Measurements from ENCODE around the gene VIP. TPM values are rescaled to one million over a fixed set of nuclear protein-coding genes. Genes with fewer than 3 reads are reported as not detected.

The VIP gene
- total and polyA plus RNA-seq, 3 donors from 2014 or later = 0.79 to 1.1 (median 0.81) TPM

DNA sequence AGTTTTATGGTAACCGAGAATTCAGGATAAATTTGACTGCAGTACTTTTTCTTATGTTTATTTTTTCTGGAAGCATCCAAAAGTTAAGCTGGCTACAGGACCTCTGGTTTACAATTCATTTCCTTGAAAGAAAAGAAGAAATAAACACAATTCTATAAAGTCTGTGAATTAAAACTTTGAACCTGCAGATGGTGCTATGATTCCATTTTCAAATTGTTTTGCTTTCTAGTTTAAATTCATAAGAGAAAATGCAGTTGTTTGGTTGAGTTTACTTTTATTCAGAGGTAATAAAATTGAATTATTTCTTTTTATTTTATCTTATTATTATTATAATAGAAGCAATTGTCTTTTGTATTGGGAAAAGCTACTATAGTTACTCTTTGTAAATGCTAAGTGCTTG, 1.8 kb upstream of the VIP start:
- H3K9me3 ChIP-seq = no peaks in the 10 kb centered on the region
- no peak for DNase-seq
- TF ChIP-seq CTCF (IDR thresholded peaks at IDR 0.05) = no peak
- TF ChIP-seq POLR2A (IDR thresholded peaks at IDR 0.05) = no peak
- H3K36me3 ChIP-seq (ENCODE audit: low read depth, missing control alignments) = no peaks in the 10 kb centered on the region
- H3K27me3 ChIP-seq = no peaks in the 10 kb centered on the region
- WGBS, 2 donors = 51 to 60% methylated on average over 1 of the region's 1 CpG
- H3K4me1 ChIP-seq = no peaks in the 10 kb centered on the region
- no peak overlapping the region for H3K27ac ChIP-seq
- intact Hi-C loops (cut with DNase I; ENCODE audit: low total_unique reads) = no loop called here
- no peak overlapping the region for H3K4me3 ChIP-seq

DNA sequence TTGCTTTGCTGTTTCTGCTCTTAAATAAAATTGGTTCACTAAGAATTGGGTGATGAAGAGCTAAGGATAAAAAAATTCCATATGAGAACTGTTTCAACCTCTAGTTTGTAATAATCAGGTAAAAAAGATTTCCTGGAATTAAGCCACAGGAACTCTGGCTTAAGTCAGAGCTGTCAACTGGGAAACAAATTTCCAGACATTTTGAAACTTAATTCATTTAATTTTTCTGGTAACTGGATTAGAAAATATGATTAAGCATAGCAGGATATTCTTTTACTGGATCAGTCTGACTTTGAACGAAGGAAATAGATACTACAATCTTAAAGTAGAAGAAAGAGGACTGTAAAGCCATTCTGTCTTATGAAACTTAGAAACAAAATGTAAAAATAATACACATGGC, 1.3 kb upstream of the VIP start:
- H3K9me3 ChIP-seq = no peaks in the 10 kb centered on the region
- no peak overlapping the region for H3K4me3 ChIP-seq
- no peak for DNase-seq
- intact Hi-C loops (cut with DNase I; ENCODE audit: low total_unique reads) = no loop called here
- H3K27me3 ChIP-seq = no peaks in the 10 kb centered on the region
- TF ChIP-seq POLR2A (IDR thresholded peaks at IDR 0.05) = no peak
- TF ChIP-seq CTCF (IDR thresholded peaks at IDR 0.05) = no peak
- 77 to 85% methylated on average over 1 of the region's 1 CpG for WGBS, 2 donors
- no peak overlapping the region for H3K27ac ChIP-seq
- H3K36me3 ChIP-seq (ENCODE audit: low read depth, missing control alignments) = no peaks in the 10 kb centered on the region
- H3K4me1 ChIP-seq = no peaks in the 10 kb centered on the region

GRCh38 chr6:152765331-152765730, 14.7 kb downstream of the VIP start:
- Histone ChIP-seq H3K4me1 (no peaks in the 10 kb centered on the region), H3K4me3 (no peak overlapping the region), H3K9me3 (no peaks in the 10 kb centered on the region), H3K36me3 (ENCODE audit: low read depth, missing control alignments) (no peaks in the 10 kb centered on the region), H3K27ac (no peak overlapping the region), H3K27me3 (no peaks in the 10 kb centered on the region)
- no peak for DNase-seq
- WGBS, 2 donors = 81 to 89% methylated on average over 3 of the region's 3 CpGs
- intact Hi-C loops (cut with DNase I; ENCODE audit: low total_unique reads) = no loop called here
- TF ChIP-seq POLR2A (IDR thresholded peaks at IDR 0.05) = no peak
- TF ChIP-seq CTCF (IDR thresholded peaks at IDR 0.05) = no peak

DNA sequence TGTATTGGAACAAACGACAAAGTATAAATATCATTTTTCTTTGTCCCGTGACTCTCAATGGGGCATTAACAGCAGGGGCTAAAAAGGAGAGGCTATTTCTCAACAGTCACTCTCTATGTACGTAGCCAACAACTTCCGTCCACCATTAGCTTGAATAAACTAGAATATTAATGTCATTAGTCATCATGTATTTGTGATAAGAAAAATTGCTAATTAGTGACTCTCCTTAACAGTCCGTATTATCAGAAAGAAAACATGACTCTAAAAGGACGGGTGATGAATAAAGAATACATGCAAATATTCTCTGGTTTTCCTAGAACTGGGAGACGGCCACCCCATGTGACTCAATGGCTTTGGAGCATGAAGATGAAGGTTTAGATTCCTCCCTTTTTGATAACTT, 18.6 kb downstream of the VIP start:
- H3K27ac ChIP-seq = no peak overlapping the region
- DNase-seq = no peak
- 76 to 85% methylated on average over 7 of the region's 7 CpGs for WGBS, 2 donors
- H3K4me1 ChIP-seq = no peaks in the 10 kb centered on the region
- no peaks in the 10 kb centered on the region for H3K9me3 ChIP-seq
- no peaks in the 10 kb centered on the region for H3K36me3 ChIP-seq (ENCODE audit: low read depth, missing control alignments)
- no peaks in the 10 kb centered on the region for H3K27me3 ChIP-seq
- TF ChIP-seq CTCF (IDR thresholded peaks at IDR 0.05) (no peak), POLR2A (IDR thresholded peaks at IDR 0.05) (no peak)
- H3K4me3 ChIP-seq = no peak overlapping the region
- intact Hi-C loops (cut with DNase I; ENCODE audit: low total_unique reads) = no loop called here

DNA sequence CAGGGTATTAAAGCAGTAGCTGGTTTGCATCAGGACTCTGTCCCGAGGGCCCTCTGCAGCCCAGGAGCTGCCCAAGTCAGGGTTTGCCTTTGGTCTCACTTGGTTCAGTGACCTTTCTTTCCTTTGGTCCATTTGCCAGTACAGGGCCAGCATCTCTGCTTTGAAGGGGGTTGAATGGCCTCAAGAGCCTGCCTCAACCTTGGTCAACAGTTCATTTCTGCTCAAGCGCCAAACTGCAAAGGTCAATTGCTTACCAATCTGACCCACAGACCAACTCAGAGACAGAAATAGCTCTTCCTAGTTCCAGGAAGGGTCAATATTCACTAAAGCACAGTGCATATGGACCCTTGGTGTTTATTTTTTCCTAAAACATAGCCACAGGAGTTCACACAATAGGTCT, 19.4 kb downstream of the VIP start:
- intact Hi-C loops (cut with DNase I; ENCODE audit: low total_unique reads) = no loop called here
- no peak for DNase-seq

More for the DNA sequence above, 19.4 kb downstream of the VIP start:
- TF ChIP-seq CTCF (IDR thresholded peaks at IDR 0.05) = no peak
- no peak for TF ChIP-seq POLR2A (IDR thresholded peaks at IDR 0.05)
- no peaks in the 10 kb centered on the region for H3K4me1 ChIP-seq
- WGBS, 2 donors = 81 to 98% methylated on average over 2 of the region's 2 CpGs
- H3K4me3 ChIP-seq = no peak overlapping the region
- H3K27ac ChIP-seq = no peak overlapping the region
- H3K36me3 ChIP-seq (ENCODE audit: low read depth, missing control alignments) = no peaks in the 10 kb centered on the region
- no peaks in the 10 kb centered on the region for H3K9me3 ChIP-seq
- H3K27me3 ChIP-seq = no peaks in the 10 kb centered on the region

Measured in testis (tissue), 3 donors.